OCI-LY3 (cell line): ENCODE results near the gene APOA5.

Experiments
- H2AFZ ChIP-seq: fragments of 200-600, 300-600 bp; shearing (Covaris generic); 2 replicates; pipeline ENCODE4 v1.6.0; 2014; ENCODE audit warnings: antibody characterized with exemption, low read depth, low read length
- H3K27ac ChIP-seq: fragments of 200-600, 300-600 bp; sonication (generic); 2 replicates; pipeline ENCODE4 v1.5.1; 2014; ENCODE audit warnings: mild to moderate bottlenecking, low read length, moderate library complexity, mixed read lengths
- H3K27me3 ChIP-seq: fragments of 200-600, 300-600 bp; sonication (generic); 2 replicates; pipeline ENCODE4 v1.6.1; 2014; ENCODE audit warnings: low read depth, low read length, mixed read lengths
- H3K36me3 ChIP-seq: fragments of 200-600, 300-600 bp; sonication (generic); replicated peaks from 2 replicates; pipeline ENCODE3; 2014; ENCODE audit warnings: low read depth, low read length, mixed read lengths
- H3K4me1 ChIP-seq: fragments of 300-600, 200-600 bp; sonication (generic); 2 replicates; pipeline ENCODE4 v1.6.1; 2014; ENCODE audit warnings: low read length, mixed read lengths
- H3K4me2 ChIP-seq: fragments of 200-600, 300-600 bp; sonication (generic); 2 replicates; pipeline ENCODE4 v1.6.1; 2014; ENCODE audit warnings: low read length, mixed read lengths
- H3K4me3 ChIP-seq: fragments of 300-600, 200-600 bp; sonication (generic); 2 replicates; pipeline ENCODE4 v1.5.1; 2014; ENCODE audit warnings: antibody characterized with exemption, mild to moderate bottlenecking, low read length, moderate library complexity
- H3K79me2 ChIP-seq: fragments of 300-600, 200-600 bp; shearing (Covaris generic); 2 replicates; pipeline ENCODE4 v1.6.1; 2014; ENCODE audit warnings: mild to moderate bottlenecking, low read length, mixed read lengths
- H3K9ac ChIP-seq: fragments of 300-600, 200-600 bp; shearing (Covaris generic); 2 replicates; pipeline ENCODE4 v1.6.0; 2014; ENCODE audit warnings: mild to moderate bottlenecking, low read length, moderate library complexity
- H3K9me3 ChIP-seq: fragments of 200-600, 300-600 bp; shearing (Covaris generic); 2 replicates; pipeline ENCODE4 v1.6.1; 2014; ENCODE audit warnings: low read length, mixed read lengths; ENCODE audit not compliant: insufficient read depth
- H4K20me1 ChIP-seq: fragments of 200-600, 300-600 bp; sonication (generic); 2 replicates; pipeline ENCODE4 v1.6.1; 2016; ENCODE audit warnings: low read length, mixed read lengths; ENCODE audit not compliant: insufficient read depth
- EZH2phosphoT487 ChIP-seq: fragments of 200-600 bp; shearing (Covaris generic); IDR thresholded peaks from 2 replicates; pipeline ENCODE4 v1.6.1; 2018; ENCODE audit warnings: antibody characterized with exemption, mixed run types, low read depth
- TF ChIP-seq, protein P1 (sequence below): fragments of 200-600, 300-600 bp; sonication (generic); IDR thresholded peaks from 2 replicates; pipeline ENCODE4 v1.5.1; 2014; ENCODE audit warnings: antibody characterized with exemption, low read length, low read depth

Gene APOA5, protein sequence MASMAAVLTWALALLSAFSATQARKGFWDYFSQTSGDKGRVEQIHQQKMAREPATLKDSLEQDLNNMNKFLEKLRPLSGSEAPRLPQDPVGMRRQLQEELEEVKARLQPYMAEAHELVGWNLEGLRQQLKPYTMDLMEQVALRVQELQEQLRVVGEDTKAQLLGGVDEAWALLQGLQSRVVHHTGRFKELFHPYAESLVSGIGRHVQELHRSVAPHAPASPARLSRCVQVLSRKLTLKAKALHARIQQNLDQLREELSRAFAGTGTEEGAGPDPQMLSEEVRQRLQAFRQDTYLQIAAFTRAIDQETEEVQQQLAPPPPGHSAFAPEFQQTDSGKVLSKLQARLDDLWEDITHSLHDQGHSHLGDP

GRCh38 chr11:116791813-116792143 is at the start of gene APOA5:
TSS of gene APOA5 (minus strand) at chr11:116791879. CDS start at chr11:116791860, 19 bp downstream.
- no peak for TF ChIP-seq EZH2phosphoT487
- peak within 1 kb of the TSS; percentile 63 for H3K4me3 ChIP-seq
- no peaks in the 10 kb centered on the region for H4K20me1 ChIP-seq
- H3K27me3 ChIP-seq, result no peaks in the 10 kb centered on the region
- H3K79me2 ChIP-seq, result peaks cover 11% of the 10 kb centered on the region
- H3K4me1 ChIP-seq, result peaks cover 11% of the 10 kb centered on the region
- H3K36me3 ChIP-seq, result no peaks in the 10 kb centered on the region
- peak within 1 kb of the TSS; percentile 51 for H2AFZ ChIP-seq
- no peaks in the 10 kb centered on the region for H3K9me3 ChIP-seq
- H3K27ac ChIP-seq, result no peak within 1 kb of the TSS
- peak within 1 kb of the TSS; percentile 66 for H3K4me2 ChIP-seq
- peak within 1 kb of the TSS; percentile 1; the same call in 1 of the 2 replicates for H3K9ac ChIP-seq

GRCh38 chr11:116840746-116841296 is 49.1 kb upstream of the APOA5 start:
- no peaks in the 10 kb centered on the region for H3K27me3 ChIP-seq
- H2AFZ ChIP-seq, result no peak overlapping the region
- no peak overlapping the region for H3K27ac ChIP-seq
- H3K4me1 ChIP-seq, result no peaks in the 10 kb centered on the region
- H3K36me3 ChIP-seq, result peaks cover 11% of the 10 kb centered on the region
- H3K79me2 ChIP-seq, result no peaks in the 10 kb centered on the region
- H4K20me1 ChIP-seq, result no peaks in the 10 kb centered on the region
- TF ChIP-seq EZH2phosphoT487, result no peak
- TF ChIP-seq, protein P1, sequence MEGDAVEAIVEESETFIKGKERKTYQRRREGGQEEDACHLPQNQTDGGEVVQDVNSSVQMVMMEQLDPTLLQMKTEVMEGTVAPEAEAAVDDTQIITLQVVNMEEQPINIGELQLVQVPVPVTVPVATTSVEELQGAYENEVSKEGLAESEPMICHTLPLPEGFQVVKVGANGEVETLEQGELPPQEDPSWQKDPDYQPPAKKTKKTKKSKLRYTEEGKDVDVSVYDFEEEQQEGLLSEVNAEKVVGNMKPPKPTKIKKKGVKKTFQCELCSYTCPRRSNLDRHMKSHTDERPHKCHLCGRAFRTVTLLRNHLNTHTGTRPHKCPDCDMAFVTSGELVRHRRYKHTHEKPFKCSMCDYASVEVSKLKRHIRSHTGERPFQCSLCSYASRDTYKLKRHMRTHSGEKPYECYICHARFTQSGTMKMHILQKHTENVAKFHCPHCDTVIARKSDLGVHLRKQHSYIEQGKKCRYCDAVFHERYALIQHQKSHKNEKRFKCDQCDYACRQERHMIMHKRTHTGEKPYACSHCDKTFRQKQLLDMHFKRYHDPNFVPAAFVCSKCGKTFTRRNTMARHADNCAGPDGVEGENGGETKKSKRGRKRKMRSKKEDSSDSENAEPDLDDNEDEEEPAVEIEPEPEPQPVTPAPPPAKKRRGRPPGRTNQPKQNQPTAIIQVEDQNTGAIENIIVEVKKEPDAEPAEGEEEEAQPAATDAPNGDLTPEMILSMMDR, result no peak
- no peak overlapping the region for H3K9ac ChIP-seq
- no peaks in the 10 kb centered on the region for H3K9me3 ChIP-seq
- no peak overlapping the region for H3K4me3 ChIP-seq
- no peak overlapping the region for H3K4me2 ChIP-seq

- H3K9ac ChIP-seq, result no peak overlapping the region
- no peaks in the 10 kb centered on the region for H3K79me2 ChIP-seq
- TF ChIP-seq, protein P1, result 0 out of 2 replicates have a peak, but pooled peaks have one; percentile 18
- no peak for TF ChIP-seq EZH2phosphoT487
- no peaks in the 10 kb centered on the region for H3K9me3 ChIP-seq
- peaks cover 2% of the 10 kb centered on the region; the same call in 1 of the 2 replicates for H3K4me1 ChIP-seq
- no peak overlapping the region for H3K4me3 ChIP-seq
- no peak overlapping the region for H2AFZ ChIP-seq
- H4K20me1 ChIP-seq, result no peaks in the 10 kb centered on the region
- H3K27ac ChIP-seq, result no peak overlapping the region
- H3K27me3 ChIP-seq, result no peaks in the 10 kb centered on the region
- H3K36me3 ChIP-seq, result peaks cover 10% of the 10 kb centered on the region
- no peak overlapping the region for H3K4me2 ChIP-seq
These were observed 48.6 kb upstream of the APOA5 start for GRCh38 chr11:116840224-116840745.

- Histone ChIP-seq H3K27me3 (no peaks in the 10 kb centered on the region), H3K36me3 (peaks cover 2% of the 10 kb centered on the region), H3K9me3 (no peaks in the 10 kb centered on the region), H3K4me3 (no peak overlapping the region), H3K4me2 (no peak overlapping the region), H3K9ac (no peak overlapping the region), H3K27ac (no peak overlapping the region), H3K79me2 (no peaks in the 10 kb centered on the region), H2AFZ (no peak overlapping the region), H4K20me1 (no peaks in the 10 kb centered on the region), H3K4me1 (peaks cover 7% of the 10 kb centered on the region; the same call in 1 of the 2 replicates)
- TF ChIP-seq, protein P1, result no peak
- TF ChIP-seq EZH2phosphoT487, result no peak
These were observed 46.8 kb upstream of the APOA5 start for GRCh38 chr11:116838321-116839084.
